ENCODE measurements around the gene CEP43.

CEP43 gene

GRCh38 chr6:166987448-166987847, 11.7 kb upstream of the CEP43 start:
- H3K36me3 ChIP-seq (ENCODE audit: control insufficient read depth in 1 of 2, insufficient read depth in 2 of 2, low read depth in 1 of 2, low read length in 2 of 2): no peaks in the 10 kb centered on the region
- H3K27ac ChIP-seq (ENCODE audit: low read length, poor library complexity, severe bottlenecking): no peak overlapping the region
- no peak overlapping the region for H3K4me3 ChIP-seq (ENCODE audit: insufficient read depth in 1 of 2, low read depth in 1 of 2, low read length in 2 of 2)
- no peak overlapping the region for H2AK5ac ChIP-seq (ENCODE audit: low read length, severe bottlenecking)
- H2BK120ac ChIP-seq (ENCODE audit: low read depth, low read length): no peak overlapping the region
- DNase-seq: no peak
- peak overlapping the region in 1 of 2 experiments; percentile 40 for H3K18ac ChIP-seq (ENCODE audit: low read depth in 1 of 2, low read length in 2 of 2)
- H2BK5ac ChIP-seq (ENCODE audit: low read depth, low read length, poor library complexity, severe bottlenecking): no peak overlapping the region
- no peaks in the 10 kb centered on the region for H3K4me1 ChIP-seq (ENCODE audit: control insufficient read depth, insufficient read depth, low read depth, low read length)
- H3K14ac ChIP-seq (ENCODE audit: low read length in 2 of 2): no peak overlapping the region
- no peak overlapping the region for H3K9ac ChIP-seq (ENCODE audit: low read length)
- WGBS: 87% methylated on average over 3 of the region's 6 CpGs
- H3K27me3 ChIP-seq (ENCODE audit: control insufficient read depth in 1 of 2, insufficient read depth in 1 of 2, low read length in 2 of 2): no peaks in the 10 kb centered on the region
- H2BK15ac ChIP-seq (ENCODE audit: low read depth, poor library complexity, severe bottlenecking): no peak overlapping the region
- H3K4me2 ChIP-seq (ENCODE audit: low read length, poor library complexity, severe bottlenecking): no peak overlapping the region
- no peak overlapping the region for H4K8ac ChIP-seq (ENCODE audit: low read length)
- H2AFZ ChIP-seq (ENCODE audit: low read depth, low read length): no peak overlapping the region
- H4K91ac ChIP-seq (ENCODE audit: low read length): no peak overlapping the region
- no peak overlapping the region for H3K4ac ChIP-seq (ENCODE audit: low read depth in 1 of 2, low read length in 2 of 2)
- no peaks in the 10 kb centered on the region for H3K9me3 ChIP-seq (ENCODE audit: control insufficient read depth, low read length)
- no peak overlapping the region for H2BK12ac ChIP-seq (ENCODE audit: low read length in 2 of 2)
- H3K23ac ChIP-seq (ENCODE audit: low read length in 2 of 2): no peak overlapping the region
- H3K79me1 ChIP-seq (replicated peaks; ENCODE audit: low read length, poor library complexity, severe bottlenecking): peaks cover 25% of the 10 kb centered on the region

- H3K4me1 ChIP-seq (ENCODE audit: control insufficient read depth, insufficient read depth, low read depth, low read length): no peaks in the 10 kb centered on the region
- H3K4me3 ChIP-seq (ENCODE audit: insufficient read depth in 1 of 2, low read depth in 1 of 2, low read length in 2 of 2): no peak overlapping the region
- no peak overlapping the region for H4K8ac ChIP-seq (ENCODE audit: low read length)
- no peak overlapping the region for H4K91ac ChIP-seq (ENCODE audit: low read length)
- no peak overlapping the region for H2BK5ac ChIP-seq (ENCODE audit: low read depth, low read length, poor library complexity, severe bottlenecking)
- no peak overlapping the region for H3K18ac ChIP-seq (ENCODE audit: low read depth in 1 of 2, low read length in 2 of 2)
- H3K4ac ChIP-seq (ENCODE audit: low read depth in 1 of 2, low read length in 2 of 2): no peak overlapping the region
- no peak overlapping the region for H2AK5ac ChIP-seq (ENCODE audit: low read length, severe bottlenecking)
- H3K9ac ChIP-seq (ENCODE audit: low read length): no peak overlapping the region
- peaks cover 26% of the 10 kb centered on the region for H3K79me1 ChIP-seq (replicated peaks; ENCODE audit: low read length, poor library complexity, severe bottlenecking)
- H3K14ac ChIP-seq (ENCODE audit: low read length in 2 of 2): no peak overlapping the region
- no peak overlapping the region for H3K27ac ChIP-seq (ENCODE audit: low read length, poor library complexity, severe bottlenecking)
- WGBS: 95% methylated on average over 2 of the region's 3 CpGs
- H2BK12ac ChIP-seq (ENCODE audit: low read length in 2 of 2): no peak overlapping the region
- H2BK120ac ChIP-seq (ENCODE audit: low read depth, low read length): no peak overlapping the region
- H3K36me3 ChIP-seq (ENCODE audit: control insufficient read depth in 1 of 2, insufficient read depth in 2 of 2, low read depth in 1 of 2, low read length in 2 of 2): no peaks in the 10 kb centered on the region
- no peaks in the 10 kb centered on the region for H3K27me3 ChIP-seq (ENCODE audit: control insufficient read depth in 1 of 2, insufficient read depth in 1 of 2, low read length in 2 of 2)
- H3K23ac ChIP-seq (ENCODE audit: low read length in 2 of 2): no peak overlapping the region
- no peak overlapping the region for H2BK15ac ChIP-seq (ENCODE audit: low read depth, poor library complexity, severe bottlenecking)
- DNase-seq: no peak
- H3K9me3 ChIP-seq (ENCODE audit: control insufficient read depth, low read length): no peaks in the 10 kb centered on the region
- H3K4me2 ChIP-seq (ENCODE audit: low read length, poor library complexity, severe bottlenecking): no peak overlapping the region
- H2AFZ ChIP-seq (ENCODE audit: low read depth, low read length): no peak overlapping the region
Measured at GRCh38 chr6:166987930-166988329, 11.3 kb upstream of the CEP43 start.

DNA sequence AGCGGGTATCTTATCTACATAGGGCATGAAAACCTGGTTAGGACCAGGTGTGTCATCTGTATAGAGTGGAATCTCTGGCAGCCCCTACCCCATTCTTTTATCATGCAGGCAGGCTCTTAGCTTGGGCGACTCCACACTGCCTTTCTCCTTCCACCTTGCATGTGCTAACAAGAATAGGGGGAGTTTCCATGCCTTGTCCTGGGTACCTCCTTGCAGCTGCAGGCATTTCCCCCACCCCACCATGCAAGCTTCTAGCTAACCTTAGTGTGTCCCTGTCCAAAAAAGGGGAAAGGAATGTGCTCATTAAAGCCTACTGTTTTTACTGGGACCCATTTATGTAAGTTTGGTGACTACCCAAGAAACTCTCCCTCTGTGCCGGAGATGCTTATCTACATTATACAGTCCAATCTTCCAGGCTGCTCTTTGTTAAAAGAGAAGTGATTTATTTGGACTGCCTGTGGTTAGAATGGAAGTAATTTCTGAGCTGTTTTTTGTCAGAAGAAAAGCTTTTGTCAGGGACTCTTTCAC, 10.5 kb upstream of the CEP43 start:
- H3K4ac ChIP-seq (ENCODE audit: low read depth in 1 of 2, low read length in 2 of 2): no peak overlapping the region
- H3K14ac ChIP-seq (ENCODE audit: low read length in 2 of 2): no peak overlapping the region
- no peak overlapping the region for H2AFZ ChIP-seq (ENCODE audit: low read depth, low read length)
- no peaks in the 10 kb centered on the region for H3K4me1 ChIP-seq (ENCODE audit: control insufficient read depth, insufficient read depth, low read depth, low read length)
- no peak for DNase-seq
- H3K79me1 ChIP-seq (replicated peaks; ENCODE audit: low read length, poor library complexity, severe bottlenecking): peaks cover 27% of the 10 kb centered on the region
- H3K27ac ChIP-seq (ENCODE audit: low read length, poor library complexity, severe bottlenecking): no peak overlapping the region
- H3K23ac ChIP-seq (ENCODE audit: low read length in 2 of 2): no peak overlapping the region
- H2BK15ac ChIP-seq (ENCODE audit: low read depth, poor library complexity, severe bottlenecking): no peak overlapping the region
- 100% methylated on average over 2 of the region's 3 CpGs for WGBS
- no peaks in the 10 kb centered on the region for H3K9me3 ChIP-seq (ENCODE audit: control insufficient read depth, low read length)
- no peak overlapping the region for H2BK5ac ChIP-seq (ENCODE audit: low read depth, low read length, poor library complexity, severe bottlenecking)
- H3K18ac ChIP-seq (ENCODE audit: low read depth in 1 of 2, low read length in 2 of 2): no peak overlapping the region
- H3K4me3 ChIP-seq (ENCODE audit: insufficient read depth in 1 of 2, low read depth in 1 of 2, low read length in 2 of 2): no peak overlapping the region
- no peak overlapping the region for H2BK12ac ChIP-seq (ENCODE audit: low read length in 2 of 2)
- H3K9ac ChIP-seq (ENCODE audit: low read length): no peak overlapping the region
- no peaks in the 10 kb centered on the region for H3K27me3 ChIP-seq (ENCODE audit: control insufficient read depth in 1 of 2, insufficient read depth in 1 of 2, low read length in 2 of 2)
- H3K4me2 ChIP-seq (ENCODE audit: low read length, poor library complexity, severe bottlenecking): no peak overlapping the region
- H4K8ac ChIP-seq (ENCODE audit: low read length): no peak overlapping the region
- H4K91ac ChIP-seq (ENCODE audit: low read length): no peak overlapping the region
- no peaks in the 10 kb centered on the region for H3K36me3 ChIP-seq (ENCODE audit: control insufficient read depth in 1 of 2, insufficient read depth in 2 of 2, low read depth in 1 of 2, low read length in 2 of 2)
- H2AK5ac ChIP-seq (ENCODE audit: low read length, severe bottlenecking): no peak overlapping the region
- H2BK120ac ChIP-seq (ENCODE audit: low read depth, low read length): no peak overlapping the region

DNA sequence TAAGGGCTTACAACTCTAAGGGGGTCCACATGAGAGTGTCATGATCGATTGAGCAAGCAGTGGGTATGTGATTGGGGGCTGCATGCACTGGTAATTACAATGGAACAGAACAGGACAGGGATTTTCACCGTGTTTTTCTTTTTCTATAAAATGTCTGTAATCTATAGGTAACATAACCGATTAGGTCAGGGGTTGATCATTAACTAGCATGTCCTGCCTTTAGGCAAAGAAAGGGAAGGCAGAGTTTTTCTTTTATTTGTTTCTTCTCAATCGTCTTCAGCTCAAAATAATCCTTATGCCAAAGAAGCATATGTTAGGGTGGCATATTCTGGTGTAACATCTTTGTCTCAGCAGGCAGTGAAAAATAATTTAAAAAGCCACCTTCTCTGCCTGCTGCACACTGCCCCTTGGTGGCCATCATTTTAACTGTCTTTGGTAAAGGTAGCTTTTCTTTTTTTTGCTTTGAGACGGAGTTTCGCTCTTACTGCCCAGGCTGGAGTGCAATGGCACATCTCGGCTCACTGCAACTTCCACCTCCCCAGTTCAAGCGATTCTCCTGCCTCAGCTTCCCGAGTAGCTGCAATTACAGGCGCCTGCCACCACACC, 9.7 kb upstream of the CEP43 start:
- no peak overlapping the region for H3K4me3 ChIP-seq (ENCODE audit: insufficient read depth in 1 of 2, low read depth in 1 of 2, low read length in 2 of 2)
- H3K14ac ChIP-seq (ENCODE audit: low read length in 2 of 2): no peak overlapping the region
- H3K27ac ChIP-seq (ENCODE audit: low read length, poor library complexity, severe bottlenecking): no peak overlapping the region

More for the DNA sequence above, 9.7 kb upstream of the CEP43 start:
- no peaks in the 10 kb centered on the region for H3K9me3 ChIP-seq (ENCODE audit: control insufficient read depth, low read length)
- H2AFZ ChIP-seq (ENCODE audit: low read depth, low read length): no peak overlapping the region
- no peak overlapping the region for H3K4ac ChIP-seq (ENCODE audit: low read depth in 1 of 2, low read length in 2 of 2)
- H2BK12ac ChIP-seq (ENCODE audit: low read length in 2 of 2): no peak overlapping the region
- H2BK15ac ChIP-seq (ENCODE audit: low read depth, poor library complexity, severe bottlenecking): no peak overlapping the region
- DNase-seq: peak; percentile 61
- H3K27me3 ChIP-seq (ENCODE audit: control insufficient read depth in 1 of 2, insufficient read depth in 1 of 2, low read length in 2 of 2): no peaks in the 10 kb centered on the region
- H3K23ac ChIP-seq (ENCODE audit: low read length in 2 of 2): no peak overlapping the region
- no peak overlapping the region for H3K9ac ChIP-seq (ENCODE audit: low read length)
- H3K36me3 ChIP-seq (ENCODE audit: control insufficient read depth in 1 of 2, insufficient read depth in 2 of 2, low read depth in 1 of 2, low read length in 2 of 2): no peaks in the 10 kb centered on the region
- peak overlapping the region; percentile 13 for H3K4me2 ChIP-seq (ENCODE audit: low read length, poor library complexity, severe bottlenecking)
- H3K4me1 ChIP-seq (ENCODE audit: control insufficient read depth, insufficient read depth, low read depth, low read length): no peaks in the 10 kb centered on the region
- H2BK120ac ChIP-seq (ENCODE audit: low read depth, low read length): no peak overlapping the region
- H4K91ac ChIP-seq (ENCODE audit: low read length): no peak overlapping the region
- no peak overlapping the region for H2BK5ac ChIP-seq (ENCODE audit: low read depth, low read length, poor library complexity, severe bottlenecking)
- H4K8ac ChIP-seq (ENCODE audit: low read length): no peak overlapping the region
- WGBS: 74% methylated on average over 9 of the region's 10 CpGs
- no peak overlapping the region for H2AK5ac ChIP-seq (ENCODE audit: low read length, severe bottlenecking)
- H3K79me1 ChIP-seq (replicated peaks; ENCODE audit: low read length, poor library complexity, severe bottlenecking): peaks cover 31% of the 10 kb centered on the region
- H3K18ac ChIP-seq (ENCODE audit: low read depth in 1 of 2, low read length in 2 of 2): no peak overlapping the region
